VCaP (cell line): ENCODE measurements around the gene KCNQ5.
"Not testable (repeated sequence)": the region's sequence is repeated elsewhere in the genome, so short reads cannot be mapped to it uniquely, and the experiment has no call there.

Experiments
- H3K27ac ChIP-seq: fragments of 450-650 bp; 2 replicates; pipeline ENCODE4 v1.5.1; 2017
- CTCF ChIP-seq: fragments of 450-650 bp; conservative IDR thresholded peaks from 2 replicates; pipeline ENCODE4 v1.5.1; 2017; ENCODE audit warnings: mild to moderate bottlenecking, moderate library complexity

Gene KCNQ5

GRCh38 chr6:72869621-72870020, 247.8 kb downstream of the KCNQ5 start:
- no peak overlapping the region for H3K27ac ChIP-seq
- no peak for TF ChIP-seq CTCF

GRCh38 chr6:72873433-72873832, 251.6 kb downstream of the KCNQ5 start:
- no peak for TF ChIP-seq CTCF
- no peak overlapping the region for H3K27ac ChIP-seq

GRCh38 chr6:72876256-72876655, 254.4 kb downstream of the KCNQ5 start:
- no peak overlapping the region for H3K27ac ChIP-seq
- TF ChIP-seq CTCF: no peak

- TF ChIP-seq CTCF: no peak
- H3K27ac ChIP-seq: no peak overlapping the region
Observed at GRCh38 chr6:72886170-72886569, 264.3 kb downstream of the KCNQ5 start.

- no peak for TF ChIP-seq CTCF
- H3K27ac ChIP-seq: no peak overlapping the region
Observed at GRCh38 chr6:72890233-72890632, 268.4 kb downstream of the KCNQ5 start.

GRCh38 chr6:72890671-72891070, 268.8 kb downstream of the KCNQ5 start:
- no peak for TF ChIP-seq CTCF
- H3K27ac ChIP-seq: no peak overlapping the region

GRCh38 chr6:72892901-72893300, 271.0 kb downstream of the KCNQ5 start:
- TF ChIP-seq CTCF: no peak

GRCh38 chr6:72894091-72894490, 272.2 kb downstream of the KCNQ5 start:
- TF ChIP-seq CTCF: no peak
- H3K27ac ChIP-seq: no peak overlapping the region

More at GRCh38 chr6:72892901-72893300, 271.0 kb downstream of the KCNQ5 start:
- no peak overlapping the region for H3K27ac ChIP-seq

GRCh38 chr6:72898313-72898712, 276.4 kb downstream of the KCNQ5 start:
- not testable (repeated sequence) for H3K27ac ChIP-seq
